Middle frontal gyrus (tissue), 1 donor: ENCODE data around the gene MRPS27.

ENCODE experiments used
- DNase-seq: peaks from one replicate; pipeline ENCODE4 v3.0.0-alpha.2; 2015; ENCODE audit warnings: low spot score; ENCODE audit errors: extremely low spot score

The MRPS27 gene

GRCh38 chr5:72319976-72320752, at the start of gene MRPS27, which contains the start of gene PTCD2:
Gene MRPS27 (minus strand): TSS chr5:72320240. CDS start chr5:72320221, 19 bp downstream.
Gene PTCD2 (plus strand): TSS chr5:72320373. CDS start chr5:72320383, 10 bp downstream.
- peak; percentile 97 for DNase-seq

GRCh38 chr5:72369711-72370110, 49.7 kb upstream of the MRPS27 start:
- DNase-seq, result no peak

- DNase-seq, result no peak
These were observed 49.3 kb upstream of the MRPS27 start for GRCh38 chr5:72369301-72369700.

- no peak for DNase-seq
These were observed 48.2 kb upstream of the MRPS27 start for GRCh38 chr5:72368271-72368670.

- peak; percentile 63 for DNase-seq
These were observed 46.4 kb upstream of the MRPS27 start for GRCh38 chr5:72366324-72366976.

GRCh38 chr5:72364951-72365350, 44.9 kb upstream of the MRPS27 start:
- DNase-seq, result no peak

GRCh38 chr5:72364171-72364570, 44.1 kb upstream of the MRPS27 start:
- no peak for DNase-seq

- no peak for DNase-seq
These were observed 43.2 kb upstream of the MRPS27 start for GRCh38 chr5:72363166-72363802.

GRCh38 chr5:72359886-72360285, 39.8 kb upstream of the MRPS27 start:
- DNase-seq, result no peak

GRCh38 chr5:72358925-72359324, 38.9 kb upstream of the MRPS27 start:
- no peak for DNase-seq

GRCh38 chr5:72356361-72356760, 36.3 kb upstream of the MRPS27 start:
- no peak for DNase-seq

- DNase-seq, result no peak
These were observed 35.8 kb upstream of the MRPS27 start for GRCh38 chr5:72355706-72356299.

GRCh38 chr5:72353046-72353445, 33.0 kb upstream of the MRPS27 start:
- DNase-seq, result no peak

- no peak for DNase-seq
These were observed 32.6 kb upstream of the MRPS27 start for GRCh38 chr5:72352616-72353015.

GRCh38 chr5:72351376-72351775, 31.3 kb upstream of the MRPS27 start:
- no peak for DNase-seq

GRCh38 chr5:72347801-72348308, 27.8 kb upstream of the MRPS27 start:
- no peak for DNase-seq

- DNase-seq, result no peak
These were observed 26.4 kb upstream of the MRPS27 start for GRCh38 chr5:72346398-72346797.

GRCh38 chr5:72338689-72339209, 18.7 kb upstream of the MRPS27 start:
- DNase-seq, result no peak

- DNase-seq, result no peak
These were observed 17.1 kb upstream of the MRPS27 start for GRCh38 chr5:72337159-72337558.

- DNase-seq, result no peak
These were observed 10.7 kb upstream of the MRPS27 start for GRCh38 chr5:72330712-72331111.

- no peak for DNase-seq
These were observed 8.1 kb upstream of the MRPS27 start for GRCh38 chr5:72328172-72328571.

- no peak for DNase-seq
These were observed 6.2 kb upstream of the MRPS27 start for GRCh38 chr5:72326306-72326649.
